Activated naive CD4-positive, alpha-beta T cell treated with anti-CD3 and anti-CD28 coated beads, Interleukin-2, amount 50 U/mL, for 24 hours (primary cell): ENCODE measurements around the gene PLPPR3.
"Not testable (repeated sequence)": the region's sequence is repeated elsewhere in the genome, so short reads cannot be mapped to it uniquely, and the experiment has no call there.

Experiments used
- H3K27ac Mint-ChIP-seq: one replicate; pipeline ENCODE4 v1.8.0; 2021; ENCODE audit warnings: mild to moderate bottlenecking, mixed read lengths
- H3K27me3 Mint-ChIP-seq: one replicate; pipeline ENCODE4 v1.8.0; 2021; ENCODE audit warnings: mixed read lengths
- H3K36me3 Mint-ChIP-seq: one replicate; pipeline ENCODE4 v1.8.0; 2021; ENCODE audit warnings: mixed read lengths
- H3K4me1 Mint-ChIP-seq: one replicate; pipeline ENCODE4 v1.8.0; 2021; ENCODE audit warnings: mixed read lengths
- H3K4me3 Mint-ChIP-seq: one replicate; pipeline ENCODE4 v1.8.0; 2021; ENCODE audit warnings: mild to moderate bottlenecking, mixed read lengths
- H3K9me3 Mint-ChIP-seq: one replicate; pipeline ENCODE4 v1.8.0; 2021; ENCODE audit warnings: mixed read lengths

PLPPR3 gene

GRCh38 chr19:858868-859843 lies 37.4 kb upstream of the PLPPR3 start, which contains the start of gene CFD:
CFD (plus strand) TSS chr19:859664; CDS start chr19:859690, 26 bp downstream.
- H3K4me1 Mint-ChIP-seq, result peaks cover 19% of the 10 kb centered on the region
- H3K27ac Mint-ChIP-seq, result peak within 1 kb of the TSS; percentile 41
- H3K9me3 Mint-ChIP-seq, result no peaks in the 10 kb centered on the region
- H3K27me3 Mint-ChIP-seq, result peaks cover 1% of the 10 kb centered on the region
- no peak within 1 kb of the TSS for H3K4me3 Mint-ChIP-seq
- H3K36me3 Mint-ChIP-seq, result no peaks in the 10 kb centered on the region

GRCh38 chr19:858284-858683 lies 36.5 kb upstream of the PLPPR3 start:
- H3K4me1 Mint-ChIP-seq, result peaks cover 10% of the 10 kb centered on the region
- no peak overlapping the region for H3K27ac Mint-ChIP-seq
- no peak overlapping the region for H3K4me3 Mint-ChIP-seq
- peaks cover 1% of the 10 kb centered on the region for H3K27me3 Mint-ChIP-seq
- H3K9me3 Mint-ChIP-seq, result no peaks in the 10 kb centered on the region
- no peaks in the 10 kb centered on the region for H3K36me3 Mint-ChIP-seq

DNA sequence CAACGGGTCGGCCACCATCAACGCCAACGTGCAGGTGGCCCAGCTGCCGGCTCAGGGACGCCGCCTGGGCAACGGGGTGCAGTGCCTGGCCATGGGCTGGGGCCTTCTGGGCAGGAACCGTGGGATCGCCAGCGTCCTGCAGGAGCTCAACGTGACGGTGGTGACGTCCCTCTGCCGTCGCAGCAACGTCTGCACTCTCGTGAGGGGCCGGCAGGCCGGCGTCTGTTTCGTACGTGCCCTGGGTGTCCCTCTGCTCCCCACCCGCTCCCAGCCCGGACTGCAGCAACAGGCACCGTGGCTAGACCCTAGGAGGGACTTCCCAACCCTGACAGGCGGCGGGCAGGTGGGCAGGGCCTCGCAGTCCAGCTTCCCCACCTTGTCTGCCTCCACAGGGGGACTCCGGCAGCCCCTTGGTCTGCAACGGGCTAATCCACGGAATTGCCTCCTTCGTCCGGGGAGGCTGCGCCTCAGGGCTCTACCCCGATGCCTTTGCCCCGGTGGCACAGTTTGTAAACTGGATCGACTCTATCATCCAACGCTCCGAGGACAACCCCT lies 33.9 kb upstream of the PLPPR3 start:
- Mint-ChIP-seq H3K27ac (no peak overlapping the region), H3K27me3 (peaks cover 1% of the 10 kb centered on the region), H3K4me3 (no peak overlapping the region), H3K9me3 (no peaks in the 10 kb centered on the region), H3K36me3 (no peaks in the 10 kb centered on the region), H3K4me1 (peaks cover 4% of the 10 kb centered on the region)

DNA sequence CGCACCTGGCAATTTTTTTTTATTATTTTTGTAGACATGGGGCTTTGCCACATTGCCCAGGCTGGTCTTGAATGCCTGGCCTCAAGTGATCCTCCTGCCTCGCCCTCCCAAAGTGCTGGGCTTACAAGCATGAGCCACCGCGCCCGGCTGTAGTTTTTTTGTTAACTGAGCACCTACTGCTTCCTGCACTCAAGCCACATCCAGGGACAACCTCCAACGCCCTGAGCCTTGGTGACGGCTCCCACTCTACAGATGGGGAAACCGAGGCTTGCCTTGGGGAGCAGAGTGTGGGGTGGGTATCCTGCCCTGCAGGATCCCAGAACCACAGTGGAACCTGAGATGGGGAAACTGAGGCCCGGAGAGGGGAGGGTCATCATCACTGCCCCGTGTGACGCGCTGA lies 33.4 kb upstream of the PLPPR3 start:
- no peak overlapping the region for H3K27ac Mint-ChIP-seq

GRCh38 chr19:854549-854948 lies 32.8 kb upstream of the PLPPR3 start:
- no peak overlapping the region for H3K27ac Mint-ChIP-seq
- no peaks in the 10 kb centered on the region for H3K9me3 Mint-ChIP-seq
- H3K36me3 Mint-ChIP-seq, result no peaks in the 10 kb centered on the region
- H3K4me1 Mint-ChIP-seq, result peaks cover 4% of the 10 kb centered on the region
- no peak overlapping the region for H3K4me3 Mint-ChIP-seq
- H3K27me3 Mint-ChIP-seq, result peaks cover 2% of the 10 kb centered on the region

More for the DNA sequence above, 33.4 kb upstream of the PLPPR3 start:
- Mint-ChIP-seq H3K27me3 (peaks cover 2% of the 10 kb centered on the region), H3K4me1 (peaks cover 4% of the 10 kb centered on the region), H3K4me3 (no peak overlapping the region), H3K9me3 (no peaks in the 10 kb centered on the region), H3K36me3 (no peaks in the 10 kb centered on the region)

DNA sequence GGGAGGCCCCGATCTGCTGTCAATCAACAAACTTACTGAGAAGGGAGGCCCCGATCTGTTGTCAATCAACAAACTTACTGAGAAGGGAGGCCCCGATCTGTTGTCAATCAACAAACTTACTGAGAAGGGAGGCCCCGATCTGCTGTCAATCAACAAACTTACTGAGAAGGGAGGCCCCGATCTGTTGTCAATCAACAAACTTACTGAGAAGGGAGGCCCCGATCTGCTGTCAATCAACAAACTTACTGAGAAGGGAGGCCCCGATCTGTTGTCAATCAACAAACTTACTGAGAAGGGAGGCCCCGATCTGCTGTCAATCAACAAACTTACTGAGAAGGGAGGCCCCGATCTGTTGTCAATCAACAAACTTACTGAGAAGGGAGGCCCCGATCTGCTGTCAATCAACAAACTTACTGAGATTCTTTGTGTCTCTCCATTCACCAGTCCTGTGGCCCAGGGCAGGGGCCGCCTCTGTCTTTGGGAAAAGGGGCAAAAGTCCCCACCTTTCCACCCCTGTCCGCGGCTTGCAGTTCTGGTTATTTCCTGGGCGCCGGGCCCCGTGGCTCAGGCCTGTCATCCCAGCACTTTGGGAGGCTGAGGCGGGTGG lies 32.0 kb upstream of the PLPPR3 start:
- H3K27ac Mint-ChIP-seq, H3K4me3 Mint-ChIP-seq, H3K9me3 Mint-ChIP-seq, H3K4me1 Mint-ChIP-seq, H3K27me3 Mint-ChIP-seq, H3K36me3 Mint-ChIP-seq: not testable (repeated sequence)

DNA sequence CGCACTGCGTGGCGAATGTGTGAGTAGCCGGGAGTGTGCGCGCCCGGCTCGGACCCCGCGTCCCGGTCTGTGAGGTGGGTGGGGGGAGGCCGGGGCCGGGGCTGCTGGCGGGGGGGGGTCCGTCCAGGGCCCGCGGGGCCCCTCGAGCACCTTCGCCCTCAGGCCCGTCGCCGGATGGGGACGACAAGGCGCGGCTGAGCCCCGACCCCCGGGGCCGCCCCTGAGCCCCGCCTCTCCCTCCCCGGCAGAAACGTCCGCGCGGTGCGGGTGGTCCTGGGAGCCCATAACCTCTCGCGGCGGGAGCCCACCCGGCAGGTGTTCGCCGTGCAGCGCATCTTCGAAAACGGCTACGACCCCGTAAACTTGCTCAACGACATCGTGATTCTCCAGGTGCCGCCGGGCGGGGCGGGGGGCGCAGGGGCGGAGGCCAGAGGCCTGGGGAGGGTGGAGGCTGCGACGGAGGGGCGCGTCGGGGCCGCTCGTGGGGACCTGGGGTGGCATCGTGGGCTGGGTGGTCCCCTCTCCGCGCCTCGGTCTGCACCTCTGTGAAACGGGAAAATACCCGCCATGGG lies 31.3 kb upstream of the PLPPR3 start:
- H3K36me3 Mint-ChIP-seq, result no peaks in the 10 kb centered on the region
- H3K4me3 Mint-ChIP-seq, result no peak overlapping the region
- H3K4me1 Mint-ChIP-seq, result peaks cover 4% of the 10 kb centered on the region
- H3K27me3 Mint-ChIP-seq, result peaks cover 6% of the 10 kb centered on the region
- no peak overlapping the region for H3K27ac Mint-ChIP-seq
- H3K9me3 Mint-ChIP-seq, result no peaks in the 10 kb centered on the region

- no peaks in the 10 kb centered on the region for H3K4me1 Mint-ChIP-seq
- H3K27me3 Mint-ChIP-seq, result peaks cover 7% of the 10 kb centered on the region
- no peaks in the 10 kb centered on the region for H3K36me3 Mint-ChIP-seq
- no peak within 1 kb of the TSS for H3K4me3 Mint-ChIP-seq
- H3K27ac Mint-ChIP-seq, result no peak within 1 kb of the TSS
- H3K9me3 Mint-ChIP-seq, result no peaks in the 10 kb centered on the region
Measured at GRCh38 chr19:852136-853013, 30.6 kb upstream of the PLPPR3 start, which contains the start of gene ELANE. ELANE (plus strand) TSS chr19:852303; CDS start chr19:852329, 26 bp downstream.

DNA sequence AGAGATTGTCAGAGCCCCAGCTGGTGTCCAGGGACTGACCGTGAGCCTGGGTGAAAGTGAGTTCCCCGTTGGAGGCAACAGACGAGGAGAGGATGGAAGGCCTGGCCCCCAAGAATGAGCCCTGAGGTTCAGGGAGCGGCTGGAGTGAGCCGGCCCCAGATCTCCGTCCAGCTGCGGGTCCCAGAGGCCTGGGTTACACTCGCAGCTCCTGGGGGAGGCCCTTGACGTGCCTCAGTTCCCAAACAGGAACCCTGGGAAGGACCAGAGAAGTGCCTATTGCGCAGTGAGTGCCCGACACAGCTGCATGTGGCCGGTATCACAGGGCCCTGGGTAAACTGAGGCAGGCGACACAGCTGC lies 29.2 kb upstream of the PLPPR3 start:
- H3K9me3 Mint-ChIP-seq, result no peaks in the 10 kb centered on the region
- no peaks in the 10 kb centered on the region for H3K4me1 Mint-ChIP-seq
- no peak overlapping the region for H3K4me3 Mint-ChIP-seq
- H3K36me3 Mint-ChIP-seq, result no peaks in the 10 kb centered on the region
- peaks cover 12% of the 10 kb centered on the region for H3K27me3 Mint-ChIP-seq
- H3K27ac Mint-ChIP-seq, result no peak overlapping the region

- H3K27me3 Mint-ChIP-seq, result peaks cover 15% of the 10 kb centered on the region
- H3K4me1 Mint-ChIP-seq, result no peaks in the 10 kb centered on the region
- no peaks in the 10 kb centered on the region for H3K36me3 Mint-ChIP-seq
- H3K4me3 Mint-ChIP-seq, result no peak overlapping the region
- H3K9me3 Mint-ChIP-seq, result no peaks in the 10 kb centered on the region
- H3K27ac Mint-ChIP-seq, result no peak overlapping the region
Measured at GRCh38 chr19:850221-850978, 28.6 kb upstream of the PLPPR3 start.

DNA sequence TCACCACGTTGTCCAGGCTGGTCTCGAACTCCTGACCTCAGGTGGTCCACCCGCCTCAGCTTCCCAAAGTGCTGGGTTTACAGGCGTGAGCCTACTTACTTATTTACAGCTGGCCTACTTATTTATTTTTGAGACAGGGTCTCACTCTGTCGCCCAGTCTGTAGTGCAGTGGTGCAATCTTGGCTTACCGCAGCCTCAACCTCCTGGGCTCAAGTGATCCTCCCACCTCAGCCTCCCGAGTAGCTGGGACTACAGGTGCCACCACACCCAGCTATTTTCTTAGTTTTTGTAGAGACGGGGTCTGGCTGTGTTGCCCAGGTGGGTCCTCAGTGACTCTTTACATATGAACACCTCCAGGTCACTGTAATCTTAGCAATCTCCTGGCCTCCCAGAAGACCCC lies 27.4 kb upstream of the PLPPR3 start:
- H3K4me1 Mint-ChIP-seq, H3K4me3 Mint-ChIP-seq, H3K9me3 Mint-ChIP-seq, H3K27ac Mint-ChIP-seq, H3K36me3 Mint-ChIP-seq: not testable (repeated sequence)
- peaks cover 19% of the 10 kb centered on the region for H3K27me3 Mint-ChIP-seq

DNA sequence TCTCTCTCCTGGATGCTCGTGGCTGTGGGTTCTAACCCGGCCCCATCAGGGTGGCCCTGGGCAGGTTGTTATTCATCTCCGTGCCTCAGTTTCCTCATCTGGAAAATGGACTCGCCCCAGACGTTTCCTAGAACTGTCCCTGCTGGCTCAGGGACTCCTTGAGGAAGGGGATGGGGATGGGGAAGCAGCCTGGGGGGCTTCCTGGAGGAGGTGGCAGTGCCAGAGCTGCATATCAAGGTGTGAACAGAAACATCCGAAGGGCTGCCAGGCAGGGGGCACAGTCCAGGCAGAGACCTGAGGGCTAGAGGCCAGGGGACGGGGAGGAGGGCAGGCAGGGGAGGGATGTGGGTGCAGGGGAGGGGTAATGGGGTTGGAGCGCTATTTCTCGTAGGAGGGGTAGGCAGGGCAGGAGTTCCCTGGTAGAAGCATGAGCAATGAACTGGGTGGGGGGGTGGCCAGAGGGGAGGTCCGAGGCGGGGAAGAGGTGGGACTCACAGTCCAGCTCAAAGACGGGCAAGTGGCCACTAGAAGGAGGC lies 26.7 kb upstream of the PLPPR3 start:
- Mint-ChIP-seq H3K9me3 (no peaks in the 10 kb centered on the region), H3K36me3 (no peaks in the 10 kb centered on the region), H3K27me3 (peaks cover 19% of the 10 kb centered on the region), H3K4me3 (no peak overlapping the region), H3K27ac (no peak overlapping the region), H3K4me1 (peaks cover 4% of the 10 kb centered on the region)

DNA sequence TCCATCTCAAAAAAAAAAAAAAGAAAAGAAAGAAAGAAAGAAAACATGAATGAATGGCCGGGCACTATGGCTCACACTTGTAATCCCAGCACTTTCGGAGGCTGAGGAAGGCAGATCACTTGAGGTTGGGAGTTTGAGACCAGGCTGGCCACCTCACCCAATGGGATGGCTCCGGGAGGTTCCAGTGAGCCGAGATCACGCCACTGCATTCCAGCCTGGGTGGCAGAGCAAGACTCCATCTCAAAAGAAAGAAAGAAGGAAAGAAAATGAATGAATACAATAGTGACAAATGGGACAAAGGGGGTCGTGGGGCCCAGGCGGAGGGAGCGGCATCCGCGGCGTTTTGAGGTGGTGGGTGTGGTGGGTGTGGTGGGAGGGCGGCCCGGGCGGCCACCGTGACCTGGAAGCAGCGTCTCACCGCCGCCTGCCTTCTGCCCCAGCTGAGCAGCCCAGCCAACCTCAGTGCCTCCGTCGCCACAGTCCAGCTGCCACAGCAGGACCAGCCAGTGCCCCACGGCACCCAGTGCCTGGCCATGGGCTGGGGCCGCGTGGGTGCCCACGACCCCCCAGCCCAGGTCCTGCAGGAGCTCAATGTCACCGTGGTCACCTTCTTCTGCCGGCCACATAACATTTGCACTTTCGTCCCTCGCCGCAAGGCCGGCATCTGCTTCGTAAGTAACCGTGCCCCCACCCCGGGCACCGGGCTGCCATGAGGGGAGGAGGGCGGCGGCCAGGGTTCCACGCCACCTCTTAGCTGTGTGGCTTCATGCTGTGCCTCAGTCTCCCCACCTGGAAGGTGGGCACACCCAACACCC lies 24.2 kb upstream of the PLPPR3 start:
- H3K9me3 Mint-ChIP-seq, result no peaks in the 10 kb centered on the region
- no peak overlapping the region for H3K4me3 Mint-ChIP-seq
- H3K36me3 Mint-ChIP-seq, result no peaks in the 10 kb centered on the region
- peaks cover 26% of the 10 kb centered on the region for H3K27me3 Mint-ChIP-seq
- H3K27ac Mint-ChIP-seq, result no peak overlapping the region
- peaks cover 4% of the 10 kb centered on the region for H3K4me1 Mint-ChIP-seq
